ENCODE results near the gene GGT6.

GGT6 gene

GRCh38 chr17:4536742-4537411, 23.5 kb downstream of the GGT6 start:
- DNase-seq: no peak

- DNase-seq: no peak
Observed at GRCh38 chr17:4536259-4536741, 24.1 kb downstream of the GGT6 start.

GRCh38 chr17:4535667-4536258, 24.6 kb downstream of the GGT6 start:
- DNase-seq: no peak

- DNase-seq: no peak
Observed at GRCh38 chr17:4534928-4535666, 25.3 kb downstream of the GGT6 start.

- DNase-seq: no peak
Observed at GRCh38 chr17:4534515-4534914, 25.9 kb downstream of the GGT6 start.

- no peak for DNase-seq
Observed at GRCh38 chr17:4533523-4534504, 26.6 kb downstream of the GGT6 start.

GRCh38 chr17:4532860-4533522, 27.4 kb downstream of the GGT6 start:
- DNase-seq: no peak

- DNase-seq: no peak
Observed at GRCh38 chr17:4531988-4532736, 28.2 kb downstream of the GGT6 start.

- no peak for DNase-seq
Observed at GRCh38 chr17:4530799-4531730, 29.3 kb downstream of the GGT6 start.

GRCh38 chr17:4529533-4530152, 30.7 kb downstream of the GGT6 start:
- DNase-seq: no peak

- DNase-seq: no peak
Observed at GRCh38 chr17:4527566-4528125, 32.7 kb downstream of the GGT6 start.

- no peak for DNase-seq
Observed at GRCh38 chr17:4527134-4527533, 33.2 kb downstream of the GGT6 start.

- no peak for DNase-seq
Observed at GRCh38 chr17:4525691-4526397, 34.5 kb downstream of the GGT6 start.

GRCh38 chr17:4523946-4524345, 36.4 kb downstream of the GGT6 start:
- DNase-seq: no peak

GRCh38 chr17:4522661-4523060, 37.7 kb downstream of the GGT6 start:
- DNase-seq: no peak

GRCh38 chr17:4520894-4521600, 39.3 kb downstream of the GGT6 start:
- DNase-seq: no peak

- DNase-seq: no peak
Observed at GRCh38 chr17:4520060-4520893, 40.1 kb downstream of the GGT6 start.
